GM19023 (cell line): ENCODE measurements around the gene MACROD2.
A peak's percentile ranks its signal among the peaks of the same experiment; 100 is the strongest.
"Not testable (repeated sequence)": the region's sequence is repeated elsewhere in the genome, so short reads cannot be mapped to it uniquely, and the experiment has no call there.

Source experiments
- ATAC-seq: cut with Tn5 transposase; IDR thresholded peaks from one replicate; pipeline ENCODE4 v1.9.1; 2021; ENCODE audit warnings: mild to moderate bottlenecking, moderate library complexity; ENCODE audit not compliant: unreplicated experiment

MACROD2 gene

GRCh38 chr20:13995086-13995665 lies at the start of gene MACROD2:
Gene MACROD2, plus strand, starts transcription at chr20:13995516.
- no peak for ATAC-seq

GRCh38 chr20:13947719-13948118 lies 47.6 kb upstream of the MACROD2 start:
- ATAC-seq: no peak

- ATAC-seq: no peak
These were observed 42.1 kb upstream of the MACROD2 start for GRCh38 chr20:13953227-13953626.

- no peak for ATAC-seq
These were observed 35.2 kb upstream of the MACROD2 start for GRCh38 chr20:13960119-13960518.

- ATAC-seq: no peak
These were observed 34.8 kb upstream of the MACROD2 start for GRCh38 chr20:13960525-13960924.

GRCh38 chr20:13984211-13984610 lies 11.1 kb upstream of the MACROD2 start:
- no peak for ATAC-seq

- no peak for ATAC-seq
These were observed 4.9 kb upstream of the MACROD2 start, which contains the start of gene SEL1L2 for GRCh38 chr20:13990465-13990864. Gene SEL1L2, minus strand, starts transcription at chr20:13990614. Its CDS starts 80 bp downstream, at chr20:13990534.

GRCh38 chr20:13991311-13991710 lies 4.0 kb upstream of the MACROD2 start:
- no peak for ATAC-seq

- not testable (repeated sequence) for ATAC-seq
These were observed 3.4 kb upstream of the MACROD2 start for GRCh38 chr20:13991955-13992354.

GRCh38 chr20:13995841-13996240 lies 525 bp downstream of the MACROD2 start:
- no peak for ATAC-seq

- ATAC-seq: no peak
These were observed 949 bp downstream of the MACROD2 start for GRCh38 chr20:13996265-13996664.

GRCh38 chr20:14000917-14001316 lies 5.6 kb downstream of the MACROD2 start:
- ATAC-seq: no peak

- no peak for ATAC-seq
These were observed 10.7 kb downstream of the MACROD2 start for GRCh38 chr20:14005996-14006395.

- no peak for ATAC-seq
These were observed 13.9 kb downstream of the MACROD2 start for GRCh38 chr20:14009208-14009607.

GRCh38 chr20:14012671-14013070 lies 17.4 kb downstream of the MACROD2 start:
- ATAC-seq: no peak

- ATAC-seq: no peak
These were observed 35.7 kb downstream of the MACROD2 start for GRCh38 chr20:14030991-14031390.

GRCh38 chr20:14033310-14033709 lies 38.0 kb downstream of the MACROD2 start:
- no peak for ATAC-seq

- ATAC-seq: no peak
These were observed 41.3 kb downstream of the MACROD2 start for GRCh38 chr20:14036567-14036966.

GRCh38 chr20:14044712-14045276 lies 49.5 kb downstream of the MACROD2 start:
- not testable (repeated sequence) for ATAC-seq

GRCh38 chr20:14046534-14046933 lies 51.2 kb downstream of the MACROD2 start:
- ATAC-seq: no peak

GRCh38 chr20:14049111-14049510 lies 53.8 kb downstream of the MACROD2 start:
- ATAC-seq: peak; percentile 82

GRCh38 chr20:14051454-14051853 lies 56.1 kb downstream of the MACROD2 start:
- no peak for ATAC-seq
